Trophoblast cell (in vitro differentiated cells and primary cell): ENCODE results near the gene AGBL4.

Source experiments
- DNase-seq, 2 donors: peaks; one replicate each; pipeline ENCODE4 v3.0.0-alpha.2; 2016
- H2AFZ ChIP-seq: 2 replicates; pipeline ENCODE4 v1.6.1; 2013; ENCODE audit warnings: low read length, moderate library complexity, mild to moderate bottlenecking; ENCODE audit not compliant: insufficient read depth, poor library complexity
- H2AK5ac ChIP-seq: 2 replicates; pipeline ENCODE4 v1.6.1; 2013; ENCODE audit warnings: mild to moderate bottlenecking, low read length
- H2BK120ac ChIP-seq: 2 replicates; pipeline ENCODE4 v1.6.1; 2013; ENCODE audit warnings: low read length, mild to moderate bottlenecking, moderate library complexity; ENCODE audit not compliant: insufficient read depth, poor library complexity
- H2BK12ac ChIP-seq: 2 replicates; pipeline ENCODE4 v1.6.1; 2013; ENCODE audit warnings: mild to moderate bottlenecking, low read length, moderate library complexity
- H2BK5ac ChIP-seq: 2 replicates; pipeline ENCODE4 v1.6.1; 2013; ENCODE audit warnings: low read length, low read depth, moderate library complexity, mild to moderate bottlenecking; ENCODE audit not compliant: poor library complexity
- H3K14ac ChIP-seq: 2 replicates; pipeline ENCODE4 v1.6.1; 2013; ENCODE audit warnings: mild to moderate bottlenecking, low read length
- H3K18ac ChIP-seq: 2 replicates; pipeline ENCODE4 v1.6.1; 2013; ENCODE audit warnings: mild to moderate bottlenecking, low read length
- H3K23ac ChIP-seq: 2 replicates; pipeline ENCODE4 v1.6.1; 2013; ENCODE audit warnings: low read length
- H3K27ac ChIP-seq: 2 replicates; pipeline ENCODE4 v1.5.1; 2013; ENCODE audit warnings: low read depth, mild to moderate bottlenecking, inconsistent platforms, low read length, moderate library complexity
- H3K27me3 ChIP-seq: 2 replicates; pipeline ENCODE4 v1.6.1; 2013; ENCODE audit warnings: inconsistent platforms, mild to moderate bottlenecking, low read length, moderate library complexity; ENCODE audit not compliant: insufficient read depth
- H3K36me3 ChIP-seq, 2 experiments: 1 replicate in 1 of 2; 2 replicates in 1 of 2; pipeline ENCODE4 v1.6.1; 2013; ENCODE audit warnings: low read length in 2 of 2, mild to moderate bottlenecking in 2 of 2, moderate library complexity in 1 of 2; ENCODE audit not compliant: insufficient read depth in 2 of 2, control insufficient read depth in 1 of 2
- H3K4ac ChIP-seq: 2 replicates; pipeline ENCODE4 v1.6.1; 2013; ENCODE audit warnings: low read depth, mild to moderate bottlenecking, low read length, moderate library complexity
- H3K4me1 ChIP-seq, 2 experiments: 1 replicate in 1 of 2; 2 replicates in 1 of 2; pipeline ENCODE4 v1.6.1; 2013; ENCODE audit warnings: low read length in 2 of 2, mild to moderate bottlenecking in 2 of 2, moderate library complexity in 1 of 2; ENCODE audit not compliant: insufficient read depth in 2 of 2, control insufficient read depth in 1 of 2
- H3K4me2 ChIP-seq: 2 replicates; pipeline ENCODE4 v1.6.1; 2013; ENCODE audit warnings: inconsistent platforms, mild to moderate bottlenecking, low read length, moderate library complexity
- H3K4me3 ChIP-seq: 2 replicates; pipeline ENCODE4 v1.5.1; 2013; ENCODE audit warnings: mild to moderate bottlenecking, low read depth, low read length, inconsistent platforms
- H3K79me1 ChIP-seq: one replicate; pipeline ENCODE4 v1.6.1; 2013; ENCODE audit warnings: low read length
- H3K79me2 ChIP-seq: 2 replicates; pipeline ENCODE4 v1.6.1; 2013; ENCODE audit warnings: low read length, mild to moderate bottlenecking; ENCODE audit not compliant: control insufficient read depth, insufficient read depth, poor library complexity
- H3K9ac ChIP-seq: 2 replicates; pipeline ENCODE4 v1.6.1; 2013; ENCODE audit warnings: mild to moderate bottlenecking, low read length
- H3K9me3 ChIP-seq: 2 replicates; pipeline ENCODE4 v1.6.1; 2013; ENCODE audit warnings: low read depth, mild to moderate bottlenecking, control low read depth, inconsistent platforms, low read length; ENCODE audit not compliant: insufficient read depth
- H4K12ac ChIP-seq: 2 replicates; pipeline ENCODE4 v1.6.1; 2013; ENCODE audit warnings: low read depth, mild to moderate bottlenecking, low read length, moderate library complexity
- H4K8ac ChIP-seq: 2 replicates; pipeline ENCODE4 v1.6.1; 2013; ENCODE audit warnings: low read depth, mild to moderate bottlenecking, low read length, moderate library complexity
- H4K91ac ChIP-seq: one replicate; pipeline ENCODE4 v1.6.1; 2013; ENCODE audit warnings: low read depth, mild to moderate bottlenecking, low read length, moderate library complexity
- WGBS: extraction: QIAGEN DNeasy Blood & Tissue Kit; methylation state at CpG from one replicate; pipeline ENCODE4 v1.1.7; 2013; ENCODE audit warnings: missing lambda C conversion rate; ENCODE audit not compliant: insufficient read length, insufficient coverage; ENCODE audit errors: extremely low coverage; 5-methylcytosine and 5-hydroxymethylcytosine counted together

Gene AGBL4

GRCh38 chr1:49048188-49048587 is 975.6 kb downstream of the AGBL4 start:
- Histone ChIP-seq H4K12ac (no peak overlapping the region), H3K9me3 (no peaks in the 10 kb centered on the region), H3K27ac (no peak overlapping the region), H2BK120ac (no peak overlapping the region), H3K79me2 (no peaks in the 10 kb centered on the region), H3K4me1 (no peaks in the 10 kb centered on the region), H2AFZ (no peak overlapping the region), H2AK5ac (no peak overlapping the region), H3K4me2 (no peak overlapping the region), H3K27me3 (no peaks in the 10 kb centered on the region), H4K8ac (no peak overlapping the region), H3K4ac (no peak overlapping the region), H3K23ac (no peak overlapping the region), H3K4me3 (no peak overlapping the region), H3K79me1 (no peaks in the 10 kb centered on the region), H2BK5ac (no peak overlapping the region), H4K91ac (no peak overlapping the region), H3K18ac (no peak overlapping the region), H3K9ac (no peak overlapping the region), H3K36me3 (no peaks in the 10 kb centered on the region), H2BK12ac (no peak overlapping the region), H3K14ac (no peak overlapping the region)
- DNase-seq, result no peak
- no CpG with 5 or more reads among the region's 2 CpGs for WGBS

GRCh38 chr1:49046305-49046704 is 977.4 kb downstream of the AGBL4 start:
- Histone ChIP-seq H3K4me2 (no peak overlapping the region), H3K36me3 (no peaks in the 10 kb centered on the region), H3K79me2 (no peaks in the 10 kb centered on the region), H3K27ac (no peak overlapping the region), H2AFZ (no peak overlapping the region), H3K18ac (no peak overlapping the region), H2BK5ac (no peak overlapping the region), H3K27me3 (no peaks in the 10 kb centered on the region), H4K12ac (no peak overlapping the region), H3K4ac (no peak overlapping the region), H4K91ac (no peak overlapping the region), H3K9me3 (no peaks in the 10 kb centered on the region), H3K79me1 (no peaks in the 10 kb centered on the region), H3K4me1 (no peaks in the 10 kb centered on the region), H4K8ac (no peak overlapping the region), H3K23ac (no peak overlapping the region), H2BK120ac (no peak overlapping the region), H2BK12ac (no peak overlapping the region), H2AK5ac (no peak overlapping the region), H3K9ac (no peak overlapping the region), H3K14ac (no peak overlapping the region), H3K4me3 (no peak overlapping the region)
- DNase-seq, result no peak

- no peak overlapping the region for H2BK120ac ChIP-seq
- H3K9ac ChIP-seq, result no peak overlapping the region
- no peak for DNase-seq
- no peak overlapping the region for H3K14ac ChIP-seq
- H3K4me1 ChIP-seq, result no peaks in the 10 kb centered on the region
- no peak overlapping the region for H3K18ac ChIP-seq
- no peak overlapping the region for H3K4ac ChIP-seq
- H3K27me3 ChIP-seq, result no peaks in the 10 kb centered on the region
- no peak overlapping the region for H3K4me2 ChIP-seq
- no CpG with 5 or more reads among the region's 7 CpGs for WGBS
- no peaks in the 10 kb centered on the region for H3K36me3 ChIP-seq
- H4K8ac ChIP-seq, result no peak overlapping the region
- no peak overlapping the region for H2AK5ac ChIP-seq
- H3K27ac ChIP-seq, result no peak overlapping the region
- H2BK12ac ChIP-seq, result no peak overlapping the region
- H3K79me2 ChIP-seq, result no peaks in the 10 kb centered on the region
- no peak overlapping the region for H2BK5ac ChIP-seq
- no peak overlapping the region for H3K4me3 ChIP-seq
- no peaks in the 10 kb centered on the region for H3K79me1 ChIP-seq
- no peak overlapping the region for H4K91ac ChIP-seq
- H4K12ac ChIP-seq, result no peak overlapping the region
- H2AFZ ChIP-seq, result no peak overlapping the region
- no peaks in the 10 kb centered on the region for H3K9me3 ChIP-seq
- no peak overlapping the region for H3K23ac ChIP-seq
These were observed 978.4 kb downstream of the AGBL4 start for GRCh38 chr1:49045371-49045770.

- H4K91ac ChIP-seq, result no peak overlapping the region
- H2AFZ ChIP-seq, result no peak overlapping the region
- no peak overlapping the region for H2BK12ac ChIP-seq
- H2BK120ac ChIP-seq, result no peak overlapping the region
- H3K79me2 ChIP-seq, result no peaks in the 10 kb centered on the region
- no peaks in the 10 kb centered on the region for H3K4me1 ChIP-seq
- H3K4me3 ChIP-seq, result no peak overlapping the region
- H2BK5ac ChIP-seq, result no peak overlapping the region
- no peaks in the 10 kb centered on the region for H3K27me3 ChIP-seq
- H3K23ac ChIP-seq, result no peak overlapping the region
- no peak overlapping the region for H2AK5ac ChIP-seq
- no CpG with 5 or more reads among the region's 4 CpGs for WGBS
- H3K79me1 ChIP-seq, result no peaks in the 10 kb centered on the region
- no peak overlapping the region for H3K4ac ChIP-seq
- no peak overlapping the region for H4K12ac ChIP-seq
- H3K27ac ChIP-seq, result no peak overlapping the region
- H3K14ac ChIP-seq, result no peak overlapping the region
- H3K9me3 ChIP-seq, result no peaks in the 10 kb centered on the region
- H3K9ac ChIP-seq, result no peak overlapping the region
- H4K8ac ChIP-seq, result no peak overlapping the region
- H3K4me2 ChIP-seq, result no peak overlapping the region
- DNase-seq, result no peak
- H3K36me3 ChIP-seq, result no peaks in the 10 kb centered on the region
- H3K18ac ChIP-seq, result no peak overlapping the region
These were observed 987.1 kb downstream of the AGBL4 start for GRCh38 chr1:49036700-49037099.
